Ureter (tissue), 1 donor: ENCODE measurements around the gene MALSU1. TPM values are rescaled to one million over a fixed set of nuclear protein-coding genes. Genes with fewer than 3 reads are reported as not detected.
A peak's percentile ranks its signal among the peaks of the same experiment; 100 is the strongest.

Source experiments
- DNase-seq: peaks from one replicate; pipeline ENCODE4 v3.0.0-alpha.2; 2020; ENCODE audit warnings: low spot score
- total RNA-seq: library from RNA; stranded (reverse); gene quantifications from one replicate; pipeline ENCODE4 v1.2.4, GENCODE V29; 2023
- donor health status: DM: yes; HTN: yes; CAD: no.

MALSU1 gene
- total RNA-seq, result 46.6 TPM

GRCh38 chr7:23298885-23299769 is at the start of gene MALSU1:
Gene MALSU1, plus strand, starts transcription at chr7:23299339. Its CDS starts 14 bp downstream, at chr7:23299353.
- DNase-seq, result peak; percentile 97

- DNase-seq, result no peak
Measured at GRCh38 chr7:23249486-23249885, 49.7 kb upstream of the MALSU1 start.

GRCh38 chr7:23254051-23254681 is 45.0 kb upstream of the MALSU1 start:
- DNase-seq, result no peak

GRCh38 chr7:23256731-23257130 is 42.4 kb upstream of the MALSU1 start:
- no peak for DNase-seq

- DNase-seq, result no peak
Measured at GRCh38 chr7:23260371-23260770, 38.8 kb upstream of the MALSU1 start.

GRCh38 chr7:23261843-23262452 is 37.2 kb upstream of the MALSU1 start:
- peak; percentile 48 for DNase-seq

- no peak for DNase-seq
Measured at GRCh38 chr7:23264916-23265458, 34.2 kb upstream of the MALSU1 start.

GRCh38 chr7:23266918-23267317 is 32.2 kb upstream of the MALSU1 start:
- DNase-seq, result no peak

- DNase-seq, result no peak
Measured at GRCh38 chr7:23267357-23267756, 31.8 kb upstream of the MALSU1 start.

GRCh38 chr7:23268167-23268566 is 31.0 kb upstream of the MALSU1 start:
- no peak for DNase-seq

GRCh38 chr7:23268746-23269145 is 30.4 kb upstream of the MALSU1 start:
- DNase-seq, result no peak

GRCh38 chr7:23272275-23272674 is 26.9 kb upstream of the MALSU1 start:
- DNase-seq, result no peak

GRCh38 chr7:23273141-23273599 is 26.0 kb upstream of the MALSU1 start:
- peak; percentile 91 for DNase-seq

GRCh38 chr7:23275912-23276311 is 23.2 kb upstream of the MALSU1 start:
- DNase-seq, result no peak

GRCh38 chr7:23276376-23276775 is 22.8 kb upstream of the MALSU1 start:
- no peak for DNase-seq

- no peak for DNase-seq
Measured at GRCh38 chr7:23276947-23277346, 22.2 kb upstream of the MALSU1 start.

- DNase-seq, result no peak
Measured at GRCh38 chr7:23277359-23277989, 21.7 kb upstream of the MALSU1 start.

GRCh38 chr7:23279819-23280525 is 19.2 kb upstream of the MALSU1 start:
- no peak for DNase-seq

- DNase-seq, result no peak
Measured at GRCh38 chr7:23283086-23283485, 16.1 kb upstream of the MALSU1 start.

GRCh38 chr7:23284871-23285270 is 14.3 kb upstream of the MALSU1 start:
- no peak for DNase-seq
